OCI-LY3 (cell line): ENCODE measurements around the gene MYT1.
A peak's percentile ranks its signal among the peaks of the same experiment; 100 is the strongest.

Source experiments
- H2AFZ ChIP-seq: fragments of 200-600, 300-600 bp; shearing (Covaris generic); 2 replicates; pipeline ENCODE4 v1.6.0; 2014; ENCODE audit warnings: antibody characterized with exemption, low read depth, low read length
- H3K27ac ChIP-seq: fragments of 200-600, 300-600 bp; sonication (generic); 2 replicates; pipeline ENCODE4 v1.5.1; 2014; ENCODE audit warnings: mild to moderate bottlenecking, low read length, moderate library complexity, mixed read lengths
- H3K27me3 ChIP-seq: fragments of 200-600, 300-600 bp; sonication (generic); 2 replicates; pipeline ENCODE4 v1.6.1; 2014; ENCODE audit warnings: low read depth, low read length, mixed read lengths
- H3K36me3 ChIP-seq: fragments of 200-600, 300-600 bp; sonication (generic); replicated peaks from 2 replicates; pipeline ENCODE3; 2014; ENCODE audit warnings: low read depth, low read length, mixed read lengths
- H3K4me1 ChIP-seq: fragments of 300-600, 200-600 bp; sonication (generic); 2 replicates; pipeline ENCODE4 v1.6.1; 2014; ENCODE audit warnings: low read length, mixed read lengths
- H3K4me2 ChIP-seq: fragments of 200-600, 300-600 bp; sonication (generic); 2 replicates; pipeline ENCODE4 v1.6.1; 2014; ENCODE audit warnings: low read length, mixed read lengths
- H3K4me3 ChIP-seq: fragments of 300-600, 200-600 bp; sonication (generic); 2 replicates; pipeline ENCODE4 v1.5.1; 2014; ENCODE audit warnings: antibody characterized with exemption, mild to moderate bottlenecking, low read length, moderate library complexity
- H3K79me2 ChIP-seq: fragments of 300-600, 200-600 bp; shearing (Covaris generic); 2 replicates; pipeline ENCODE4 v1.6.1; 2014; ENCODE audit warnings: mild to moderate bottlenecking, low read length, mixed read lengths
- H3K9ac ChIP-seq: fragments of 300-600, 200-600 bp; shearing (Covaris generic); 2 replicates; pipeline ENCODE4 v1.6.0; 2014; ENCODE audit warnings: mild to moderate bottlenecking, low read length, moderate library complexity
- H3K9me3 ChIP-seq: fragments of 200-600, 300-600 bp; shearing (Covaris generic); 2 replicates; pipeline ENCODE4 v1.6.1; 2014; ENCODE audit warnings: low read length, mixed read lengths; ENCODE audit not compliant: insufficient read depth
- H4K20me1 ChIP-seq: fragments of 200-600, 300-600 bp; sonication (generic); 2 replicates; pipeline ENCODE4 v1.6.1; 2016; ENCODE audit warnings: low read length, mixed read lengths; ENCODE audit not compliant: insufficient read depth
- CTCF ChIP-seq: fragments of 200-600, 300-600 bp; sonication (generic); IDR thresholded peaks from 2 replicates; pipeline ENCODE4 v1.5.1; 2014; ENCODE audit warnings: antibody characterized with exemption, low read length, low read depth
- EZH2phosphoT487 ChIP-seq: fragments of 200-600 bp; shearing (Covaris generic); IDR thresholded peaks from 2 replicates; pipeline ENCODE4 v1.6.1; 2018; ENCODE audit warnings: antibody characterized with exemption, mixed run types, low read depth

Gene MYT1

GRCh38 chr20:64239449-64240242 is 75.4 kb downstream of the MYT1 start:
- Histone ChIP-seq H4K20me1 (no peaks in the 10 kb centered on the region), H2AFZ (peak overlapping the region; percentile 92), H3K79me2 (no peaks in the 10 kb centered on the region), H3K9ac (peak overlapping the region; percentile 54), H3K27ac (peak overlapping the region; percentile 47), H3K27me3 (no peaks in the 10 kb centered on the region), H3K4me3 (peak overlapping the region; percentile 35), H3K4me1 (peaks cover 30% of the 10 kb centered on the region), H3K4me2 (peak overlapping the region; percentile 69), H3K9me3 (no peaks in the 10 kb centered on the region), H3K36me3 (no peaks in the 10 kb centered on the region)
- no peak for TF ChIP-seq EZH2phosphoT487
- no peak for TF ChIP-seq CTCF

GRCh38 chr20:64240243-64241015 is 76.2 kb downstream of the MYT1 start:
- Histone ChIP-seq H3K9me3 (no peaks in the 10 kb centered on the region), H3K9ac (no peak overlapping the region), H3K27me3 (no peaks in the 10 kb centered on the region), H3K4me1 (peaks cover 30% of the 10 kb centered on the region), H3K27ac (no peak overlapping the region), H3K4me3 (no peak overlapping the region), H3K36me3 (no peaks in the 10 kb centered on the region), H4K20me1 (no peaks in the 10 kb centered on the region), H3K79me2 (no peaks in the 10 kb centered on the region), H3K4me2 (no peak overlapping the region), H2AFZ (no peak overlapping the region)
- TF ChIP-seq EZH2phosphoT487: no peak
- no peak for TF ChIP-seq CTCF

GRCh38 chr20:64241061-64241460 is 76.8 kb downstream of the MYT1 start:
- Histone ChIP-seq H3K9ac (no peak overlapping the region), H3K27ac (no peak overlapping the region), H3K4me2 (no peak overlapping the region), H3K79me2 (no peaks in the 10 kb centered on the region), H3K9me3 (no peaks in the 10 kb centered on the region), H3K36me3 (no peaks in the 10 kb centered on the region), H2AFZ (no peak overlapping the region), H3K4me1 (peaks cover 30% of the 10 kb centered on the region), H3K27me3 (peaks cover 4% of the 10 kb centered on the region; the same call in 1 of the 2 replicates), H3K4me3 (no peak overlapping the region), H4K20me1 (no peaks in the 10 kb centered on the region)
- no peak for TF ChIP-seq CTCF
- no peak for TF ChIP-seq EZH2phosphoT487

- peaks cover 10% of the 10 kb centered on the region for H3K27me3 ChIP-seq
- H3K79me2 ChIP-seq: no peaks in the 10 kb centered on the region
- no peak overlapping the region for H3K4me2 ChIP-seq
- no peaks in the 10 kb centered on the region for H3K9me3 ChIP-seq
- no peaks in the 10 kb centered on the region for H4K20me1 ChIP-seq
- no peak overlapping the region for H3K4me3 ChIP-seq
- no peak overlapping the region for H3K27ac ChIP-seq
- peaks cover 26% of the 10 kb centered on the region for H3K4me1 ChIP-seq
- H3K36me3 ChIP-seq: no peaks in the 10 kb centered on the region
- TF ChIP-seq EZH2phosphoT487 (no peak), CTCF (no peak)
- no peak overlapping the region for H2AFZ ChIP-seq
- H3K9ac ChIP-seq: no peak overlapping the region
Measured at GRCh38 chr20:64242003-64242796, 77.9 kb downstream of the MYT1 start.
